IPS DF 19.7 (cell line): Measurements from ENCODE around the gene CASZ1.

Experiments used
- DNase-seq: peaks from one replicate; pipeline ENCODE4 v3.0.0-alpha.2; 2013; ENCODE audit warnings: low read depth, low spot score

CASZ1 gene

DNA sequence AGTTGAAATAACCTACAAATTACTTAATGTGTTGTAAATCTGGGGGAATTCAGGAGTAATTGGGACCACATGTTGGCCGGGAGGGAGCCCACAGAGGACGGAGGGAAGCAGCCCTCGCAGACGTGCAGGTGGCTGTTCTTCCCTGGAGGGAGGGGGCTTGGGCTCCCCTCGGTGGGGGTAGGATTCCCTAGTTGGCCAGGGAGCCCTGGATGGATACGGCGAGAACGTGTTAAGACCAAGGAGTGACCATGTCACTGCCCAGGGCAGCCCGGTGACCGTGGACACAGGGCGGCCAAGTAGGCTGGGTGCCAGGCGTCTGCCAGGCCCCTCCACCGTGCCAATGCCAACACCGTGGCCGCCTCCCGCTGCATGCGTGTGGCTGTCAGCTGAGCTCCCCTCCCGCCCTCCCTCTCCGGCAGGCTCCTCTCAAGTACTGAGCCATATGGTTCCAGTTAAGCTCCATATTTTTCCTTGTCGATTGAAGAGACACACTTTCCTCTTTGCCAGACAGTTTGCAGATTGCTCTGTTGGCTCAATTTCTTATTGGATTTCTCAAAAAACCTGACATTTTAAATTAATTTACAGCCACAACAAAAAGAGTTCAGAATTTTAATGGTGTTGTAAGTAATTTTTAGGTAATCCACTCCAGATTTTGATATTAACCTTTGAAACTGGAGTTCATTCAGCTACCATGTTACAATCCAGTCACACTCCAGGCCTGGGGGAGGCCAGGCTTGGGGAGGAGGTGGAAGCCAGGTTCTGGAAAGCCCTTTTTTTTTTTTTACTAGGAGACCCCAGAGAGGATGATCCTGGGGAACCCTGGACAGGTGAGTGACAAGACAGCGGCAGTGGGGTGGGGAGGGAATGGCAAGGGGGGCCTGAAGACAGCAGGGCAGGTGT, 71.2 kb downstream of the CASZ1 start:
- DNase-seq: no peak

DNA sequence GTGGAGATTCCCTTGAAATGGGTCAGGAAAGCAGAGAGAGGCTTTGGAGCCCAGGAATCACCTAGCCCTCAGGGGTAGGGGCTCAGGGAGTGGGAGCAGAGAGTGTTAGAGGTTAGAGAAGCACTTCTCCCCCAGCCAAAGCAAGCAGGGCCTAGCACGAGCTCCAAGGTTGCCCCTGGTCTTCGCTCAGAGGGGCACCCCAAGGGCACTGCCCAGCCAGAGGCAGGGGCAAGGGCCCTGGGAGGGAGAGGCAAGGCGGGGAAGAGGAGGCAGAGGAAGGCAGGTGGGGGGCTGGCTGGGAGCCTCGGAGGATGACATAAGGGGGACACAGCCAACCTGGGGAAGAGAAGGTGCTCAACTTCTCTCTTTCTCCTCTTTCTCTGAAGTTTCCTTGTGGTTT, 71.9 kb downstream of the CASZ1 start:
- DNase-seq: no peak

DNA sequence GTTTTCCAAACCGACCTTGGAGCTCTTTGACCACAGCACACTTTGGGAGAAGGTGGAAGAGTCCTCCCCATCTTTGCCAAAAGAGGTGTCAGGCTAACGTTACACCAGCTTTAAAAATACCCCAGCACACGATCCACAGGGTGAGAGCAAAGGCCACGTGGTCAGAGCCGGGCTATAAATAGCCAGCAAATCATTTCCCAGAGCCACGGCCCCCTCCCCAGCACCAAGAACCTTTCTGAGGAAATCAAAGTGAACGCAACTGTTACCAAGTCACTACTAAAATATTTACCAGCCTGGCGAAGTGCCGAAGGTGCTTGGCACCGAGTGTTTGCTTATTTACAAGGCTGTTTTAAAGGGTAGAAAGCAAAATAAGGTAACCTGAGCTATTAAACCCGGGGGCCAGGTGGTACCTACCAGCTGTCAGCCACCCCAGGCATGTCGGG, 72.4 kb downstream of the CASZ1 start:
- DNase-seq: no peak

DNA sequence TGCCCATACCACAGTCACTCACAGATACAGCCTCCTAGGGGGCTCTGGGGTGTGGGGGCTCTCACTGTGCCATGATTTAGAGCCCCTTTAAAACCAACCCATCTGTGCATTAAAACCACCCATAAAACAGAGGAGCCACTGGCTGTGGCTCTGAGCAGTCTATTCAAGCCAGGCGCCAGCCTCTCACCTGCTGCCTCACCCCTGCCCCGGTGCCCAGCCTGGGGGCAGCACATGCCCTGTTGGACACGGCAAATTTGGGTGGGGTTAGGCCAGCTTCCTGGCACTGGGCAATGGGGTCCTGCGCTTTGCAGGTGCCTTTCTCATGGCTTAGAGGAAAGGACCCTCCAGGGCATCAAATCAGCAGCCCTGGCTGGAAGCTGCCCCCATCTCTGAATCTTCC, 73.1 kb downstream of the CASZ1 start:
- DNase-seq: no peak

DNA sequence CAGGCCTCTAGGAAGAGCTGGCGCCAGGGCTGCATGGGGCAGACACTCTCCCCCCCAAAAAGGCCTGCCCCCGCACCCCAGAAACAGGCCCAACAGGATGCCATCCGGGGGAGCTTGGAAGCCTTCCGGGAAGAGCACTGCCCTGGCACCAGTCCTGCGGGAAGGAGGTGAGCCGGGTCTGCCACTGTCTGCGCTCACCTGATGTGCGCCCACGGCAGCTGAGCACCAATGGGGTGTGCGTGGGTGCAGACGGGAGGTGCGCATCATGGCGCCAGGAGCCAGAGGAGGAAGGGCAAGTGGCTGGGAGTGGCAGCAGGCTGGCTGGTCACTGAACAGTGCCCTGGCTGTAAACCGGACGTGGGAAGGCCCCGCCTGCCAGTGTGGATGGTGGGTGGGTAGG, 73.6 kb downstream of the CASZ1 start:
- DNase-seq: no peak

DNA sequence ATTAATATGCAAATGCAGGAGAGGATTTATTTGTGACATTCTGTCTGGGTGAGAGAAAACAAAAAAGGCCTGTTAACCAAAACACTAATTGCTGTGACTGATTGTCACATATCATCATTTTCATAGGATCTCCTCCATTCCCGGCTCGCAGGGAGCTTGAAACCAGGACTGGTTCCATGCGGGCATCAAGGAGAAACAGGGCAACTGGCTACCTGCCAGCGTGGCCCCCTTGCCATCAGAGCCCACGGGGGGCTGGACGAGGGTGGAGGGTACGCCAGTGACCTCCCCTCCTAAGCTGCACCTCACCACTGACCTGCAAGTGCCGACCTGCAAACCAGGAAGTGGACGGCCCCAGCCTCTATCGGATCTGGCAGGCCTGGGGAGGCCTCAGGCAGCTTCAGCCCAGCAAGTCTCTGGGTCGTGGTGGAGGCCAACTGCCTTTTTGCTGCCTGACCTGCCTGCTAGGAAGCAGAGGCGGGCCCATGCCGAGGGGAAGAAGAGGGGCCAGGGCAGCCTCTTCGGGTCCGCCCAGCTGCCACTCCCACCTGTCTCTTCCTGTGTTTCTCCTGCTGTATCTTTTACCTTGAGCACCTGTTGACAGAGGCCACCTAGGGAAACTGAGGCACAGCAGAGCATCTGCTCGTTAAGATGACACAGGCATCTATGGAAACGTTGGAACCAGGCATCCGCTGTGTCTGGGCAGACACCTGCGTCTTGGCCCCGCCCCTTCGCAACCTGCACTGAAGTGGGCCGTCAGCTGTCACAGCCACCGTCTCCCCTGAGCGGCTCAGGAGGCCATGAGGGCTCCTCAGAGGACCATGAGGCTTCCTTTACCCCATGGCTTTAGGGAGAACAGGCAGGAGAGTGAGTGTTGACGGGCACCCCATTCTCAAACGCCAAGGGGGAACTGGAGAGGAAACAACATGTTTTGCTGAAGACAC, 74.8 kb downstream of the CASZ1 start:
- DNase-seq: no peak

DNA sequence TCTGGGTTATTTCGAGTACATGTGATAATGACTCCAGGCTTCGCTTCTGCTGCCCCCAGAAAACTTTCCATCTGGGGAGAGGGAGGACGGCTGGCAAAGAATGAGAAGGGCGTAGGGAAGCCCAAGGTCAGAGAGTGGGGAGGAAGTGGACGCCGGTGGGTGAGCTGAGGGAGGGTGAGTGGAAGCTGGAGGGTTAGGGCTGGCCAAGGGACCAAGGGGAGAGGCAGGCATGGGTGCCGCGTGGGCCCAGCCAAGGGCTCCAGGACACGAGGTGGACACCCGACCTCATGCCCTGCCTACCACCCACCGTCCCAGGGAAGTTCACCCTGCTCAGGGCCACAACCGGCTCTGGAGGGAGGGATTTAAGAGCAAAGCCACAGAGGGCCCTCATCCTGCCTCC, 75.8 kb downstream of the CASZ1 start:
- no peak for DNase-seq

DNA sequence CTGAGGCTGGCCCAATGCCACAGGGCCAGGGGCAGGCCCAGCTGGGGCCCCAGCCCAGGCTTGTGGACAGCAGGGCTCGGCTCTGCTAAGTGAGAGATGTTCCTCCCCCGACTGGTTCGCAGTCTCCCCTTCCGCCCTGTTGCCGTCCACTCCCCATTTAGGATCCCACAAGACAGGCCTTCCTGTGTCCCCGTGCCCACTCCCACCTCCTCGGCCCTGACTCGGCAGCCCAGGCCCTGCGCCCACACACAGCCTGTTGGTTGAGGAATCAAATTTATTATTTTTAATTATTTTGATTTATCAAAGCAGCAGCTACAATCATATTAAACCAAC, 78.4 kb downstream of the CASZ1 start:
- DNase-seq: no peak

DNA sequence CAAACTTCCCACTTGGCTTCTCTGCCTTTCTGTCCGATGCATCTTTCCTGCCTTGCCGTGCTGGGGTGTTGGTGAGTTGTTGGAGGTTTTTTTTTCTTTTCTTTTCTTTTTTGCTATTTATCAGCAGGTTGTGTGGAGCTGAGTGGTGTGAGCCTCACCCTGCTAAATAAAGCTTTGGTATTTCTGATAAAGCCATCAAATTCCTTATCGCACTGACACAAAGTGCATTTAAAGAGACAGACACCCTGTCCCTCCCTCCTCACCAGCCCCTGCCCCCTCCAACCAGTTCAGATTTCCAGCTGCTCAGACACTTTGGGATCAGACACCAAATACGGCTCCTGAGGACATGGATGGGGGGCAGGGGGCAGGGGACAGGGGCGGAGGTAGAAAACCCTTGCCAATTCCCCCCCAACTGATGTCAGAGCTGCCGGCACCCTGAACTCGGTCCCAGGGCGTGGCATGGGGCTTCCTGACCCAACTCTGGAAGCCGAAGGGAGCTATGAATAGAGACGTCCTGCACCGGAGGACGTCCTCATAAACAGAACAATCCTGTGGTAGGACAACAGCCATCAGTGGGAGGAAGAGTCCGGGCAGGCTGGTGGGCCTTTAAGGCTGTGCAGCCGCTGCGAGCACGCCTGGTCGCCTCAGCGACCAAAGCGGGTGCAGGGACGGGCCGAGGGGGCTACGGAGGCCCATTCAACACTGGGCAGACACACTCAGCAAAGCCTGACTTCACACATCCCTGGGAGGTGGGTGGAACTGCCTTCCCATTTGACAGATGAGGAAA, 79.0 kb downstream of the CASZ1 start:
- no peak for DNase-seq

DNA sequence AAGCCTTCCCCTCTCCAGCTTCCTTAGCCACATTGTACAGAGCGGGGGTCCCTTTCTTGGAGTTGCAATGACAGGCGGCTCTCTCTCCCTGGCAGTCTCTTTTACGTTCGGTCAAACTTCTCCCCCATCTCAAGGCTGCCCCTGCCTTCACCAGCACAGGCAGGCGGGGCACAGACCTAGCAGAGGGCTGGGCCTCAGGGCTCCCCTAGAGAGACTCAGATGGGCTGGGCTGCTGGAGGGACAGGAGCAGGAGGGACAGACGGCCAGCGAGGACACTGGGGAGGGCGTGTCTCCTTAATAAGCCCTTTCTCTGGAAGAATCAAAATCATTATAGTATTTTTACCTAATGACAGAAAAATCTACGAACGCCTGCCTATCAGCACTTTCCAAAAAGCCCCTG, 79.6 kb downstream of the CASZ1 start:
- no peak for DNase-seq

DNA sequence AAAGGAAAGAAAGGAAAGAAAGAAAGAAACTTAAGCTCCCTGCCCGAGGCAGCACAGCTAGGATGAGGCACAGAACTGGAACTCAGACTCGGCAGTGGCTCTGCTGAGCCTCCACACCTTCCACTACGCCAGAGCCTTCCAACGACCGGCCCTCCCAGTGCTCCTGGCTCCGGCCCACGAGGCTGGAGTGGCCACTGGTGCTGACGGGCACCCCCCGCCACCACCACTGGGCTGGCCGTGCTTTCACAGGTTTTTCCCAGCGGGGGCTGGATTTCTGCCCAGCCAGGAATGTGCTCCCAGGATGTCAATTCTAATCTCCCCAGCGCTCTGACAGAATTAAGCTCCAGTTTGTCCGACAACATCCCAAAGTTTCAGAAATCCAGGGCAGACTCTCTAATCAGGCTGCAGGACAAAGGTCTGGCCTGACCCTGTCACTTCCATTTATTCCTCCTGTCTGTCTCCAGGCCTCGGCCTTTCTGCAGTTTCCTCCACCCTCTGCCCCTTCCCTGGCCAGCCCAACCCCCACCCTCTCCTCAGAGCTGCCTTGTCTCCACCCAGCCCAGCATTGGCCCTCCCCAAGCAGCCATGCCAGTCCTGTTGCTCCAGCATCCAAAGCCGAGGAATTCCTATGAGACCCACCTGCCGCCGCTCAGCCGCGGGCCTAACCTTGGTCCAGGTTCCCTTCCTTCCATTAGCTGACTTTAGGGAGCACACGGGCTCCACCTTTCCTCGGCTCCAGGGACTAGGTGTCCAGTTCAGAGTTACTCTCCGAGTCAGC, 81.9 kb downstream of the CASZ1 start:
- DNase-seq: no peak

DNA sequence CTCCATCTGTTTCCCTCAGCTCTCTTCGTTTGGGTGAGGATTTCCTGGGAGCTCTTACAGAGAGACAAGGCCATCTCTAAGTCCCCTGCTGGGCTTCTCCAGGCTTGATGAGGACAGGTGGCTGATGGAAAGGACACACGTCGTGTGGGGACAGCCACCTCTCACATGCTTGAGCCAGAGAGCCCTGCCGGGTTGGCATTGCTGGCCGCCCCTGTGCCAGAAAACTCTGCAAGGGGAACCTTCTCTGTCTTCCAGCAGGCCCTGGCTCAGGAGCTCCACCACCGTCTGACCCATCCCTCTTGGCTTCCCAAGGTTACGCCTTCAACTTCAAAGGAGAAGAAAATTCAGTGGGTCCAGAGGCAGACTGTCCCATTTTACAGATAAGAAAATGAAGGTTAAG, 82.8 kb downstream of the CASZ1 start:
- no peak for DNase-seq

DNA sequence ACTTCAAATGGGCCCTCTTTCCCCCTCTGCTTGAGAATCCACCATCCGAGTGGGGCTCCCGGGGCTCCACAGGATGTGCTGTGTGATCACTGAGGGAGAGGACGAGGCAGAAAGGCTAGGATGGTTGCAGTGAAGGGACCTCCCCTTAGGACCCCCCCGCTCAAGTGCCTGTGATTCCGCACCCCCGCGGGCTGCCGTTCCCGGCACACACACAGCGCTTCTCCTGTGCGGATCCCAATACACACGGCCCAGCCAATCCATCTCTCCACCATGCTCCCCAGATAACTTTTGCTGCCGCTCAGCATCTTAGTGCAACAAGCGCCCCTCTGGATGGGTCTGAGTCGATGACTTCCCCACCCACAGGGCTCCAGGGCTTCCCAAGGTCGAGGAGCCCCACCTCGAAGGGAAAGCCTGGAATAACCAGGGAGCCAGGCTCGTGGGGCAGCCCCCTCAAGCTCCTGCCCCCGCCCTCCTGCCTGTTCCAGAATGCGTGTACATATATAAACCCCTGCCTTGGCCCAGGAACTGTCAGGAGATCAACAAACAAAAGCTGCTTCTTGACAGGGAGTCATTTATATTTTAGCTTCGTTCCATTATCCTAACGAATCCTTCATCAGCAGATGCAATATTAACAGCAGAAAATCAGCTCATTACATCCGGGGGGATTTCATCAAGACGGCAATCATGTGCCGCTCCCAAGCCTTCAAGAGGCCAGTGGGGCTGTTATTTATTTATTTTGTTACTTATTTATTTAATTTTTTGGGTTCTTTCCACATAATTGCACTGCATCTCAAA, 83.7 kb downstream of the CASZ1 start:
- DNase-seq: no peak

DNA sequence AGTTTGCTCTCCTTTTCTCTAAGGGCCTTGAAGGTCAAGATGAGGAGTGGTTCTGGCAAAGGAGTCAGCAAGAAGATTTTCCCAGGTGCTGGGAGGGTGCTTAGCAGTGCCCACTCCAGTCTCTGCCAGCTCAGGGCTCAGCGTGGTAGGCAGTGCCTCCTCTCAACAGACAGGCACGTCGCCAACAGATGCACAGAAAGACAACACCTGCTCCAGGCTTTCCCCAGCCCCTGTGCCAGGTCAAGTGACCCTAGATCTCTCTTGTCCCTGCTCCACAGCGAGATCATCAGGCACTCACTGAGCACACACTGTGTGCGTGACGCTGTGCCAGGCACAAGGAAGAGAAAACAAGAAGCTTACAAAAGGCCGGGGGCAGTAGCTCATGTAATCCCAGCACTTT, 86.0 kb downstream of the CASZ1 start:
- no peak for DNase-seq

DNA sequence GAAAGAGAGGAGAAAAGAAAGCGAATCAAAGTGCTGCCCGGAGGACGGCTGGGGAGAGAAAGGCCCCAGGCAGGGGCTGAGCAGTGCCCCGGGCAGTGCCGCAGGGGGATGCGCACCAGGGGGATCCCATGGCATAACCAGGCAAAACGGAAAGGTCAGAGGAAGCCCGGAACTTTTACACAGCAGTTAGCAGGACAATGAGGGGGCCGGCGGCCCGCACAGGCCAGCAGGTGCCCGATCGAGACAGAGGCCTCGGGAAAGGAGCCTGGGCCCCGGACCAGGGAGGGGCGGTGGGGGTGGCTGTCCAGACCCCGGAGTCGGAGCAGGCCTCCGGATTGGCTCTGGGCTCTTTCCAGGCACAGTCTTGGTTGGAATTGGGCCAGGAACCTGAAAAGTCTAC, 86.8 kb downstream of the CASZ1 start:
- no peak for DNase-seq

DNA sequence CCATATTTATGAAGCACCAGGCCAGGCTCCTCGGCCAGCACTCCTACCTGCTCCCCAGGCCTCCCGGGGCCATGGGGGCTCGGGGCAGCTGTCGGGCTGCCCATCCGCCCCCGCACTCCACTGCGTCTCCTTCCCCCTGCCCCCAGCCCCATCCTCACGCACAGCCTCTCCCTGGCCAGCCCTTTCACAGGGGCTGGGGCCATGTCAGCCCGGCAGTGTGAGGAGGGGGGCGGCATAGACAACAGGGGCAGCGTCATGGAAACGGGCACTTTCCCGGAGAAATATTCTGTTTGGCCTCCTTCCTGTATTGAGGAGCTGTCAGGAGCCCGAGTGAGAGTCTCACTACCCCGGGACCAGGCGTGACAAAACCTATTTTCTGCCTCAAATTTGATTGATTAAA, 87.3 kb downstream of the CASZ1 start:
- no peak for DNase-seq

DNA sequence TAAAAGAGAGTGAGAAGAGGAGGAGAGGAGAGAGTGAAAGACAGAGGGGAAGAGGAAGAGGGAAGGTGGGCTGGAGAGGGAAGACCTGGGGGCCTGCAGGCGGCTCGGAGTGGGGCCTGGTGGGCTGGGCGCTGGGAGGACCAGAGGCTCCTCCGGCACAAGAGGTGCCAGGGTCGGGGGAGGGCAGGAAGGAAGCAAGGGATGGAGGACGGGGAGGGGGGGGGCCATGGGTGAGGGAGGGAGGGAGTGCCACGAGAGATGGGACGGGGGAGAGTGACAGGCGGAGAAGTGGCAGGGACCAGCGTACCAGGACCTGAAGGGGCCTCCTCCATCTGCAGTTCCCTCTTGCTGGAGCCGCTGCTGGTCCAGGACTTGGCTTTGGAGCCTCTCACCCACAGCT, 87.7 kb downstream of the CASZ1 start:
- DNase-seq: no peak

DNA sequence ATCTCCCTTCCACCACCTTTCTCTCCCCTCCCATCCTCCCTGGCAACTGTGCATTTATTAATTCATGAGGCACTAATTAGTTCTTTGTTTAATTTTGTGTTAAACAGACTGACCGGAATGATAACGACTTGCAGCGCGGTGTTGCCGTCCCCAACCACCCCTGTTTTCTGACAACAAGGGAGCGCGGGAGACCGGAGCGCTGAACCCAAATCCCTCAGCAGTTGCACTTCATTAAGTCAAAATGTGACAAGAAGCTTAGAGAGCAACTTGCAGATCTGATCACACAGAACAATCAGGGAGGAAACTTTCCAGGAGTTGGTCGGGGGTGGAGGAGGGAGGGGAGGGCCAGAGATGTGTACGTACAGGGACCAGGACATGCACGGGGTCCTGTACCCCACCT, 89.2 kb downstream of the CASZ1 start:
- no peak for DNase-seq

DNA sequence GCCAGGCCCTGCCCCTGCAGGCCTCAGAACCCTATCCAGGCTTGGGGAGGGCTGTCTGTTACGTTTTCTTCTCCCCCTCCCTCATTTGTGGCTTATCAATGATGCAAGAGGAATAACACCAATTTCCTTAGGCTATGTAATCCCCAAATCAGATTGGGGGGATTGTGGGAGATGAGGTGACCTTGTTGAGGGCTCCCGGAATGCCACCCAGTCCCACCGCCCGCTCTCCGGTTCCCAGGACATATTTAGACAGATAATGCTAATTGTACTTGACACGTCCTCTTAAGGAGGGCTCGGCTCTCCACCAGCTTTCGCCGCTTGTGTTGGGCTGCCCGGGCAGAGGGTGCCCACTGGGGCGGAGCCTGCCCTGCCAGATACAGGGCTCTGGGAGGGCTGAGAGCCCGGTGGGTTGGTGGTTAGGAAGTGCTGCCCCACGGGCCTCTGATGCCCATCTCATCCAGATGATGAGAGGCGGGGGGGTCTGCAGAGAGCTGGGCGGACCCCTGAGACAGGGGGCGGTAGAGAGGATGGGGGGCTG, 90.0 kb downstream of the CASZ1 start:
- no peak for DNase-seq

DNA sequence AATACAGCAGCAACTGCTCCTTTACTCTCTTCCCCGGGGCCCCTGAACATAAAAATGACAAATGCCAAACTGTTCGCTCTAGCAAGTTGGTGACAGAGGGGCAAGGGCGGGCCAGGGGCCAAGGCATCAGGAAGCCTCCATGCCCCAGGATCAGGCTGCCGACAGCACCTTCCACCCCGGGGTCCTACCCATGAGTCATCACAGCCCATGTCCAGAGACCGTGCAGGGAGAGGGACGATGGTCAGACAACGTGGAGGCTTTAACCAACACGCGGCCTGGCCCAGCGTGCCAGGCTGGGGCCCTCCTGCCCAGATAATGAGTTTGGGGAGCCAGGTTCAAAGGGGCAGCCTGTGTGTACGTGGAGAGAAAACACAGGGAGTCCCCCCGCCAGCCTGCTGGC, 90.5 kb downstream of the CASZ1 start:
- no peak for DNase-seq
